HG03159 (cell line): Measurements from ENCODE around the gene C8G.

Experiments
- ATAC-seq: cut with Tn5 transposase; IDR thresholded peaks from one replicate; pipeline ENCODE4 v1.9.1; 2021; ENCODE audit warnings: mild to moderate bottlenecking, moderate library complexity; ENCODE audit not compliant: unreplicated experiment

Gene C8G

DNA sequence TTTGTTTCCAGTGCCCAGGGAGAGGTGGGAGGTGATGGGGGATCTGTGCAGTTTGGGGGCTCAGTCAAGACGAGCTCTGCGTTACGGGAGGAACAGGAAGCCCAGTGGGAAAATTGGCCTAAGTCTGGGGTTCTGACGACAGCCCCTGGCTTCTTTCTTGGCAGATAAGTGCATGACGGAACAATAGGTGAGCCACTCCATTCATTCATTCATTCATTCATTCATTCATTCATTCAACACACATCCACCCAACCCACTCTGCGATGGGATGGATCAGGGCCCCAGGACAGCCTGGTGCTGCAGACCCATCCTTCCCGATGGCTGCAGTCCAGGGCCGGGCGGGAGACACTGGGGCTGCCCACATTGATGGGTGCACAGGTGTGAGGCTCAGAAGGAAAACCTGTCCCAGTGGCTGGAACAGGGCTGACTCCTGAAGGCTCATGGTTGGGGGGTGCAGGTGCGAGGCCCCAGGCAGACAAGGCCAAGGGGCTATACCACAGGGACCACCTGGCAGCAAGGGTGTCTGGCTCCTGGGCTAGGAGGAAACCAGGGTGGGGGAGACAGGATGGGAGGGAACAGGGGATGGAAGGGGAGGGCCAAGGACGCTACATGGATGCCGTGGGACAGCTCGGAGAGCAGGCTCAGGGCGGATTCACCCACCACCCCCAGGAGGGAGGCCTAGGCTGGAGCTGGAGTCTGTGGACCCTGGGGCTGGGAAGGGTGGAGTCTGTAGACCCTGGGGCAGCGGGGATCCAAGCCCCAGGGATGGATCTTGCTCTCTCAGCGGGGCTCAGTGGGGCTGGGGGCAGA lies 35.8 kb downstream of the C8G start:
- ATAC-seq, result no peak

DNA sequence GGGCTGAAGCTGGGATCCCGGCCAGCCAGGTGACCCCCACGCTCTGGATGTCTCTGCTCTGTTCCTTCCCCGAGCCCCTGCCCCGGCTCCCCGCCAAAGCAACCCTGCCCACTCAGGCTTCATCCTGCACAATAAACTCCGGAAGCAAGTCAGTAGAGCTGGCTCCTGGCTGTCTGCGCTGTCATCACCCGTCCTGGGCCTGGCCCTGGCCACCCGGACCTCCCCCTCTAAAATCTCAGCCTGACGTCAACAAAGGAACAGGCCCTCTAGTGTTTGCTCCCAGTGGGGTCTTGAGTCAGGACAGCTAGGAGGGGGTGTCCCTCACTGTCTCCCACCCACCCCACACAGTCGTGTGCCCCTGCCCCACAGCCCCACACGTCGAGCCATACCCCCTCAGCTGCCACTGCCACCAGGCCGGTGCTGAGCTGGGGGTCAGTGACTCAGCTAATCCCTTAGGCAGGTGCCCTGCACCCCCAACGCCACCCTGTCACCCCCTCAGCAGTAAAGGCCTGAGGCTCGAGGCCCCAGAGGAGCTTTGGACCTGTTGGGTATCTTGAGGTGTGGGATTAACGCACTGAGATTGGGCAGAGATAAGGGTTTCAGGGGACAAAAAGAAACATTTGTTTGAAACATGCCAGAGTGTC lies 36.7 kb downstream of the C8G start:
- no peak for ATAC-seq

DNA sequence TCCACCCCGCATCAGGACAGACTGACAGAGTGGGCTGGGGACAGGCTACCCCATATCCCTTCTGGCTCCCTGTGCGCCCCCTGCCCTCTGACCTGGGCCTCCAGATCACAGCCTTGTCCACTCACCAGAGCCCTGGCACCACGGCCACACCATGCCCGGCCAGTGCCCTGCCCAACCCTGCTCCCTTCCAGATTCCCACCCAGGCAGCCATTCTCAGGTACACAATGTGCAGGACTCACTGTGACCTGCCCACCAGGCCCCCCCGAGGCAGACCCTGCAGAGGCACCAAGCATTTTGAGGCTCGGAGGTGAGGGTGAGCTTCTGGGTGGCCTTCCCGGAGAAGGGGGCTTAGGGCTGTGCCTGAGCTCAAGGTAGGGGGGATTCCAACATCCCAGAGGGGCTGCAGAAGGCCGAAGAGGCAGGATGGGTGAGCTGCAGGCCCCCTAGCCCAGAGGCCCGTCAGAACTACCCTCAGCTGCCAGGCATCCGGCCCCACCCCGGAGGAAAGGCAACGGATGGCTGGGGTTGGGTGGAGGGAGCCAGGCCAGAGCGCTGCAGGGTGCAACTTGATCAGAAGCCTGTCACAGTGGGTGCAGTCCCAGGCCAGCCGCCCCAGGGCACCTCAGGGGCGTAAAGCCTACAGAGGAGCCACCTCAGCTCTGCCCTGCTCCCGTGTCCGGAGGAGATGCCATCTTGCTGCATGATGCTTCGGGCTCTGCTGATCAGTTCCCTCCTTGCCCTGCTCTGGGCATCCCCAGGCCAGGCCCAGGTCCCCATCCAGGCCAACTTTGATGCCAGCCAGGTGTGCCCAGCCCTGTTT lies 37.4 kb downstream of the C8G start, which contains the start of gene LCNL1:
Gene LCNL1 (plus strand): TSS at position 762 of the 820 bp plus-strand sequence. CDS start 594 bp downstream, outside the sequence.
- no peak for ATAC-seq

DNA sequence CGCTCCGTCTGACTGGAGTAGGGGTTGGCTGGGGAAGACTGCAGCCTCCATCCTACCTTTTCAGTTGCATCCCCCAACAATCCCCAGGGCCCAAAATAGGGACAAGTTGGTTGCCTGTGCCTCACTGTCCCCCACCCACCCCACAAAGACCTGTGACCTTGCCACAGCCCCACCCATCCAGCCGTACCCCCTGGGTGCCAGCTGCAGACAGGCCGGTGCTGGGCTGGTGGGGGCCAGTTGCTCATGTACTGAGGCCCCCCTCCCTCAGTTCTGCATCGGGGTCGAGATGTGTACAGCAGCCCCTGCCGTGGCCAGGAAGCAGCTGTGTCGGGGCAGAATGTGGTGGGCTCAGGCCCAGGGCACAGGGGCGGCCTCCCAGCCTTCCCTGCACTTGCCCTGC lies 38.1 kb downstream of the C8G start:
- no peak for ATAC-seq

DNA sequence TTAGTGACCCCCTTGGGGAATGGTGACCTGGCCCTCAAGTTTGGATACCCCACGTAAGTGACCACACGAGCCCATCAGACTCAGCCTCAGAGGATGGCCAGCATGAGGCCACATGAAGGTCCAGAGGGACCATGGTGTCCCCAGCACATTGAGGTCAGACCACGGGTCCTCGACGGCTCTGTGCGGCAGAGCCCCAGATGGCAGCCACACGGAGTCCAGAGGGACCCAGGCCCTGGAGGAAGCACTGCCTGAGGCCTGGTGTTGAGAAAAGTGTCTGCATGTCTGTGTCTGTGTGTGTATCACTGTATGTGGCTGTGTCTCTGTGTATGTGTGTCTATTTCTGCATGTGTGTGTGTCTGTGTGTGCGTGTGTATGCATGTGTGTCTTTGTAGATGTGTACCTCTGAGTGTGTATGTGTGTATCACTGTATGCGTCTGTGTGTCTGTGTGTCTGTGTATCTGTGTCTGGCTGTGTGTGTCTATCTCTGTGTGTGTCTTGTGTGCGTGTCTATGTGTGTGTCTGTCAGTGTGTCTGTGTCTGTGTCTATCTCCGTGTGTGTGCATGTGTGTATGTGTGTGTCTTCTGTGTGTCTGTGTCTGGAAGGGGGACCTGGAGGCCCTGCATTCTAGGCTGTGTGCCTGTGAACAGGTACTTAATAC lies 38.7 kb downstream of the C8G start:
- ATAC-seq, result no peak

DNA sequence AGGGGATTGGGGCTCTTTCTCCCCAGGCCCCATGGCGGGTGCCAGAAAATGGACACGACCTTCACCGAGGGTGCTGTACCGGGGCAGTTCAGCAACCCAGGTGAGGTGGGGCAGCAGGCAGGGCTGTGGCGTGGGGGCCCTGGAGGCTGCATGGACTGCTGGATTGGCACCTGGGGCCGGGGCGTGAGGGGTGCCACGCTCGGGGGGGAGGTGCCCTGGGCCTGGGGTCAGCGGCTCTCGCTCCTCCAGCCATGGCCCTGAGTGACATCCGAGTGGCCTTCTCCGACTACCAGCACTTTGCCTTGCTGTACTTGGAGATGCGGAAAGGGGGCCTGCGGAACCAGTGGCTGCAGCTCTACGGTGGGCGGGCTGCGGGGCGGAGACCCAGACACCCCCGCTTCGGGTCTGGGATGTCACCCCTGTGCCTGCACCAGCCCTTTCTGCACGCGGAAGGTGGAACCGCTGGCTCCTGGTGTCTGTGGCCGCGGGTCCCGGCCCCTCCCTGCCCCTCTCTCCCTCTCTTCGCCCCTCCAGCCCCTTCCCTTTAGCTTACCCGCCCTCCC lies 39.5 kb downstream of the C8G start:
- ATAC-seq, result no peak

DNA sequence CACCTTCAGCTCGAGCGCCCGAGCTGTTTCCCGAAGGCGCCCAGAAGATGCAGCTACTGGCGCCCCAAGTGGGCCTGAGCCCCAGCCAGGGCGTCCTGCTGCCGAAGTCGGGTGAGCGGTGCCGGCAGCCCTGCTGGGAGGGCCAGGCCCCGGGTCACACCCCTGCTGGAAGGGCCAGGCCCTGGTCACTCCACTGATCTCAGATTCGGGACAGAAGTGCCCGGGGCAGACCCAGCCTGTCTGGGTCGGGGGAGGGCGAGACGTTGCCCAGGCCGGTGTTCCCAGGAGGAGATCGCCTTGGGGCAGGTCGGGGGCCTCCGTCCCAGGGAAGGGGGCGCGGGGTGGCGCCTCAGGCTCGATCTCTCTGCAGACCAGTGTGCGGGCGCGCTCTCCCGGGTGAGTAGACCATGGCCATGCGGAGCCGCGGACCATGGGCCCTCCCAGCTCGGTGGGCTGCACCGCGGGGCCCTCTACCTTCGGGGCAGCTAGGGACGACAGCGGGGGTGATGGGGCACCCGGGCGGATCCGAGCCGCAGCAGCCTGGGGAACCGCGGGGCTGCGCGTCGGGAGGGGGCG lies 40.1 kb downstream of the C8G start:
- no peak for ATAC-seq

DNA sequence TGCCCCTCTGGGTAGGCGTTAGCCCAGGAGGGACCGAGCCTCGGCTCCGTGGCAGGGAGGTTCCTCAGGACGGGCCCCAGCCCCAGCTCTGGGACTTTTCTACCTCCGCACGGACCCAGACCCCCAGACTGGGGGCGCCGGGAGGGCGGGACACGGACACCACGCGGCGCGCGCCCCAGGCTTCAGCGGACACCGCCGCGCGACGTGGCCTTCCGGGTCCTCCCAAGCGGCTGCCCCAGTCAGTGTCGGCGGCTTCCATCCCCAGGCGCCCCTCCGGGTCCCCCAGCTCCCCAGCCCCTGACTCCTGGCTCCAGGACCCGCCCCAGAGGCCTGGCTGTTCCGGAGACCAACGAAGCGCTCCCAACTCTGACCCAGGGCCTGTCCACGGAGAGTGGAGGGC lies 40.8 kb downstream of the C8G start:
- ATAC-seq, result no peak

DNA sequence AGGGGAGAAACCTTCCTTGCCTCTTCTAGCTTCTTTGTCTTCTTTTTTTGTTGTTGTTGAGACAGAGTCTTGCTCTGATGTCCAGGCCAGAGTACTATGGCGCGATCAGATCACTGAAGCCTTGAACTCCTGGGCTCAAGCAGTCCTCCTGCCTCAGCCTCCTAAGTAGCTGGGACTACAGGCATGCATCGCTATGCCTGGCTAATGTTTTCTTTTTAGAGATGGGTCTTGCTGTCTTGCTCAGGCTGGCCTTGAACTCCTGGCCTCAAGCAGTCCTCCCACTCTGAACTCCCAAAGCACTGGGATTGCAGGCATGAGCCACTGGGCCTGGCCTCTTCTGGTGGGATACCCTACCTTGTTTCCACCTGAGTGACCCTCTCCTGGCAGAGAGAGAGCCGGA lies 43.8 kb downstream of the C8G start:
- no peak for ATAC-seq

DNA sequence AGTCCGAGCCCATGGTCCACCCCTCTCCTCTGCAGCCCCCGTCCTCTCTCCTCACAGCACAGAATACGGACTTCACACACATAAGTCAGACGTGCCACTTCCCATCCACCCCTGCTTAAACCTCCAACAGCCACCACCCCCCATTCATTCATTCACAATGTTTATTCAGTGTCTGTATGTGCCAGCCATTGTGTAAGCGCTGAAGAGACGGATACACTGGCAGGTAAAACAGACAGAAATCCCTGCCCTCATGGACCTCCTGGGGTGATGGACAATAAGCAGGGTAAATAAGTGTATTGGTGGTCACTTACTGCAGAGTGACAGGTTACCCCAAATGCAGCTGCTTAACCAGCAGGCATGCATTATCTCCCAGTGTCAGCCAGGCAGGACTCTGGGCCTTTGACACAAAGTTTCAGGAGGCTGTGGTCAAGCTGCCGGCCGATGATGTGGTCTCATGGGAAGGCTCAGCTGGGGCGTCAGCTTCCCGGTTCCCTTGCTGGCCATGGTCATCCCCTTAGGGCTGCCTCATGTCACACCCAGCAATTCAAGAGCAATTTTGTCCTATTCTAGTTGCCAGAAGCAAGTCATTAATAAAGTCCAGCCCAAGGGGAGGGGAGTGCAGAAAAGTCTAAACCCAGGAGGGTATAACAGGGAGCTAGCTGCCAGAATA lies 45.3 kb downstream of the C8G start:
- ATAC-seq, result no peak

DNA sequence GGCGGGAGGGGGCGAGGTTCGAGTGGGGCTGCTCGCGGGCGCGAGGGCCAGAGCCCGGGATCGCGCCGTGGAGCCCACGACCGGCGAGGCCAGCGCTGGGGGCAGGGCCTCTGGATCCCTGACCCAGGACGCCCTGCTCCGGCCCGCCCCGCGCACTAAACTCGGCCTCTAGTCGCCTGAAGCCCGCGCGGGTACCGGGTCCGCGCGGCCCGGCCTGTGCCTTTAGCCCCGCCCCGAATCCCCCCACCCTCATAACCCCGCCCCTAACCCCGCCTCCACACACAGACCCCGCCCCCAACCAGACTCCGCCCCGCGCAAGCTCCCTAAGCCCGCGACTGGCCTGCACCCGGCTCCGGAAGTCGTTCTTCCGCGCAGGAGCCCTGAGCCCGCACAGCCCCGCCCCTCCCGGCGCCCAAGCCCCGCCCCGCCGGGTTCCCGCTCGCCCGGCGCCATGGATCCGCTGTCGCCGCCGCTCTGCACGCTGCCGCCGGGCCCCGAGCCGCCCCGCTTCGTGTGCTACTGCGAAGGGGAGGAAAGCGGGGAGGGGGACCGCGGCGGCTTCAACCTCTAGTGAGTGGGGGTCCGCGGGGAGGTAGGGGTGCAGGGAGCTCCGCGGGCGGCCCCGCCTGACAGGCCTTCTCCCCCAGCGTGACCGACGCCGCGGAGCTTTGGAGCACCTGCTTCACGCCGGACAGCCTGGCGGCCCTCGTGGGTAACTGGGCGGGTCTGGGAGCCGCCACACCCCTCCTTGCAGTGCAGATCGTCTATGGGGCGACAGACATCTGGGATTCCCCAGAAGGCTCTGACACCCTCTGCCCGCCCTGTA lies 47.2 kb downstream of the C8G start, which contains the start of gene PAXX:
Gene PAXX (plus strand): TSS at position 430 of the 826 bp plus-strand sequence. CDS start 22 bp downstream, at position 452.
- peak; percentile 79 for ATAC-seq

DNA sequence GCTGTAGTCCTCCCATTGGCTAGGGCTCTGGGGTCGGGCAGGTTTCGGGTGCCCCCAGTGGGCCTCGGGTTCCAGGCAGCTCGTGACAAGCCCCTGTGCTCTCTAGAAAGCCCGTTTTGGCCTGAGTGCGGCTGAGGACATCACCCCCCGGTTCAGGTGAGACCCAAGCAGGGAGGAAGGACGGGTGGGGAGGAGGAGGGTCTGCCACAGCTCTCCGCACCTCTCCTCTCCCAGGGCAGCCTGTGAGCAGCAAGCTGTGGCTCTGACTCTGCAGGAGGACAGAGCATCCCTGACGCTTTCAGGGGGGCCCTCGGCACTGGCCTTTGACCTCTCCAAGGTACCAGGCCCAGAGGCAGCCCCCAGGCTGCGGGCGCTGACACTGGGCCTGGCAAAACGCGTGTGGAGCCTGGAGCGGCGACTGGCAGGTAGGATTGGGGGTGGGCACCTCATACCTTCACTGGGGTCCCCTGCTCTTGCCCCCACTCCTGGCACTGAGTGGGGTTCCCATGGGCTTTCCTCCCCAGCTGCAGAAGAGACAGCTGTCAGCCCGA lies 47.9 kb downstream of the C8G start:
- no peak for ATAC-seq

DNA sequence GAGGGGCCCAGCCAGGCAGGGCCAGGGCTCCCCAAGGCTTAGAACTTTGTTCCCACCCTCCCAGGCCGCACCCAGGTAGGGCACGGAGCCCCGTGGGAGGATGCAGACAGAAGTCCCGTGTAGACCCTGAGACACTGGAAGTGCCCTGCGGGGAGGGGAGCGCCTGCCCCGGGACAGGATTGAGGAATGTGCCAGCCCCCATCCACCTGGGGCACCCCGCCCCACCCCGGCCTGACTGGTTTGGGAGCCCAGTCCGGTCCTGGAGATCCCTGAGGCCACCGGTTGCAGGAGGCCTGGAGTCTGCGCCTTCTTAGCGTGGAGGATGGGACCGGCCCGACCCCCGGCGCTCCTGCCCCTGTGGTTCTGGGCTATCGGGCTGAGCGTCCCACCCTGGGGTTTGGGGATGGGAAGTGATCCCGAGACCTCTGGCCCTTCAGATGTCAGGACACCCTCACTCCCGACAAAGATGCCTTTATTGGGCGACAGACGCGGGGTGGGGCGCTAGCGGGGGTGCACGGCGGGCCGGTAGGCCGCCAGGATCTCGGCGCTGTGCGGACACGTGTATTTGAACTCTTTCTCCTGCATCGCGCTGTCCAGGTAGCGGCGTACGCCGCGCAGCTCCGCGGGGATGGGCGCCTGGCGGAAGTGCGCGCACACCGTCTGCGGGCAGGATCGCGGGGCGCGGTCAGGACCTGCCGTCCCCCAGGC lies 49.3 kb downstream of the C8G start:
- no peak for ATAC-seq

DNA sequence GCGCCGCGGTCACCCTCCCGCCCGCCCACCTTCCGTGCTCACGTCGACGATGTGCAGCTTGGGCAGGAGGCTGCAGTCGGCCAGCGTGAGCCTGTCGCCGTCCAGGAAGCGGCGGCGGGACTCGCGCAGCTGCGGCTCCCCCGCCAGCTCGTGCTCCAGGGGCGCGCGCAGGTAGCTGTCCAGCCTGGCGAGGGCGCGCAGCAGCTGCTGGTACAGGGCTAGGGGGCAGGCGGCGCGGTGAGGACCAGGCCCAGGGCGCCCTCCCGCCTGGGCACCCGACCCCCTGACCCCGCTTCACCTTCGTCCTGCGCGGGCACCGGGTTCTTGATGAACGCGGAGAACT lies 49.8 kb downstream of the C8G start:
- no peak for ATAC-seq

DNA sequence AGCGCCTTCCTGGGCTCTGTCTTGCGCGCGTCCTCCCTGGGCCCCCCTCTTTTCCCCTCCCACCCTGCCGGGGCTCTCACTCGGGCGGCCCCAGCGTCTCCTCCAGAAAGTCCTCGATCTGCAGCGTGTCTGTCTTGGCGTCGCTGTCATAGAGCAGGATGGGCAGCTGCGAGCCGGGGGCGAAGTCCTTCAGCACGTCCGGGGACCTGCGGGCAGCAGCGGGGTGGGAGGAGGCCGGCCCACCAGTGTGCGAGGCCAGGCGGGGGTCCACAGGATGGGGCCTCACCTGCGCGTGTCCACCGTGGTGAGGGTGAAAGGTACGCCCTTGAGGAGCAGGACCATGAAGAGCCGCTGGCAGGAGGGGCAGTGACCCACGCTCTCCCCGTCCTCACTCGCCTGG lies 50.3 kb downstream of the C8G start:
- no peak for ATAC-seq

DNA sequence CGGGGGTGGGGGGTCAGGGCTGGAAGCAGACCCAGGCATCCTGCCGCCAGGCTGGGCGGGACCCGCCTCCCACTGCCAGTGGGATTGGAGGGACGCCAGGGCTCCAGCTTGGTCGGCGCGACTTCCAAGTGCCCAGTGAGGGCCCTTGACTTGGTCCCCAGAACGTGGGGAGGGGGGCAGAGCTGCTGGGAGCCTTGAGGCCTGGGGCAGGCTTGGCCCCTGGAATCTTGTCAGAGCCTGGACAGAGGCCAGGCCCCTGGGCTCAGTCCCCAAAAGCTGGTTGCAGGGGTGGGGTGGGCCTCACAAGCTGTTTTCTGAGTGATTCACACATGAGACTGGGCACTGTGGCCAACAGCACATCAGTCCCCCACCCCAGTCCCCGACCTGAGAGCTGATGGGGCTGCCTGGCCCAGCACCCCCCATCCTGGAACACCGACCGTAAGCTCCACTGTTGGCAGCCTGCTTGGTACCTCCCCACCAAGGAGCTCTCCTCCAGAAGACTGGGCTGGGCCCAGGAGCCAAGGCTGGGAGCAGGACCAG lies 50.8 kb downstream of the C8G start:
- ATAC-seq, result no peak
